Measurements from ENCODE around the gene OR7G1. TPM values are rescaled to one million over a fixed set of nuclear protein-coding genes. Genes with fewer than 3 reads are reported as not detected.

Gene OR7G1
- total RNA-seq, 1 donor from 2014 or later = not detected

DNA sequence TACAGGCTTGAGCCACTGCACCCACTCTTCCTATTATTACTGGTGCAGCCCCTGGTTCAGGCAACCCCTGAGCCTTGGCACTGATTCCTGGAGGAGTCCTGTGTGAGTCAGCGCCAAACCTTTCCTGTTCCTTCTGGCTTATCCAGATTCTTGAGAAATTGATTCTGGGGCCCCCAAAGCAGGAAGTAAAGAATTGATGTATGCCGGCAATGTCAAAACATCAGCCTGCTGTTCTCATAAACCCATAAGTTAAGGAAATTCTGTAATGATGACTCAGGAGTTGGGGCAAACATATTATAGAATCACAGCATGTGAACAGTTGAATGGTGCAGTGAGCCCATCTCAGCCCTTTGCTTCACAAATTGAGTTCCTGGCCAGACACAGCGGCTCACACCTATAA, 12.6 kb upstream of the OR7G1 start:
- no peak overlapping the region for H3K27ac ChIP-seq
- H3K4me1 ChIP-seq = no peaks in the 10 kb centered on the region
- H3K4me3 ChIP-seq = no peak overlapping the region
- no peaks in the 10 kb centered on the region for H3K9me3 ChIP-seq
- H3K27me3 ChIP-seq = no peaks in the 10 kb centered on the region
- intact Hi-C loops (cut with DNase I) = no loop called here
- TF ChIP-seq, protein P1, sequence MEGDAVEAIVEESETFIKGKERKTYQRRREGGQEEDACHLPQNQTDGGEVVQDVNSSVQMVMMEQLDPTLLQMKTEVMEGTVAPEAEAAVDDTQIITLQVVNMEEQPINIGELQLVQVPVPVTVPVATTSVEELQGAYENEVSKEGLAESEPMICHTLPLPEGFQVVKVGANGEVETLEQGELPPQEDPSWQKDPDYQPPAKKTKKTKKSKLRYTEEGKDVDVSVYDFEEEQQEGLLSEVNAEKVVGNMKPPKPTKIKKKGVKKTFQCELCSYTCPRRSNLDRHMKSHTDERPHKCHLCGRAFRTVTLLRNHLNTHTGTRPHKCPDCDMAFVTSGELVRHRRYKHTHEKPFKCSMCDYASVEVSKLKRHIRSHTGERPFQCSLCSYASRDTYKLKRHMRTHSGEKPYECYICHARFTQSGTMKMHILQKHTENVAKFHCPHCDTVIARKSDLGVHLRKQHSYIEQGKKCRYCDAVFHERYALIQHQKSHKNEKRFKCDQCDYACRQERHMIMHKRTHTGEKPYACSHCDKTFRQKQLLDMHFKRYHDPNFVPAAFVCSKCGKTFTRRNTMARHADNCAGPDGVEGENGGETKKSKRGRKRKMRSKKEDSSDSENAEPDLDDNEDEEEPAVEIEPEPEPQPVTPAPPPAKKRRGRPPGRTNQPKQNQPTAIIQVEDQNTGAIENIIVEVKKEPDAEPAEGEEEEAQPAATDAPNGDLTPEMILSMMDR (IDR thresholded peaks at IDR 0.05) = no peak
- no peak for DNase-seq (ENCODE audit: low spot score in 2 of 2)
- no peaks in the 10 kb centered on the region for H3K36me3 ChIP-seq

DNA sequence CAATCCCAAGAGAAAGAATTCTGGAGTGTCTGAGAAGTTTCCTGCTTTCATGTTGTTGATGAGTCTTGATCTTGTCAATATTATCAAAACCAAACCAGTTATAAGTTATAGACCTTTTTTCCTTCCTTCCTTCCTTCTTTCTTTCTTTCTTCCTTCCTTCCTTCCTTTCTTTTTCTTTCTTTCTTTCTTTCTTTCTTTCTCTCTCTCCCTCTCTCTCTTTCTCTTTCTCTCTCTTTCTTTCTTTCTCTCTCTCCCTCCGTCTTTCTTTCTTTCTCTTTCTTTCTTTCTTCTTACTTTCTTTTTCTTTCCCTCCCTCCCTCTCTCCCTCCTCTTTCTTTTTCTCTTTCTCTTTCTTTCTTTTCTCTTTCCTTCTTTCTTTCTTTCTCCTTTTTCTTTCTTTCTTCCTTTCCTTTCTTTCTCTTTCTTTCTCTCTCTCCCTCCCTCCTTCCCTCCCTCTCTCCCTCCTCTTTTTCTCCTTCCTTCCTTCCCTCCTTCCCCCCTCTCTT, 11.4 kb upstream of the OR7G1 start, which contains the start of gene OR7G3:
Gene OR7G3, minus strand, starts transcription at position 51 of the 506 bp plus-strand sequence. Its CDS starts 0 bp downstream, at position 51.
- Histone ChIP-seq H3K4me1 (no peaks in the 10 kb centered on the region), H3K27ac (no peak within 1 kb of the TSS), H3K27me3 (no peaks in the 10 kb centered on the region), H3K36me3 (no peaks in the 10 kb centered on the region), H3K9me3 (no peaks in the 10 kb centered on the region), H3K4me3 (no peak within 1 kb of the TSS)
- DNase-seq (ENCODE audit: low spot score in 2 of 2) = no peak
- TF ChIP-seq, protein P1 (IDR thresholded peaks at IDR 0.05) = no peak
- intact Hi-C loops (cut with DNase I) = no loop called here

DNA sequence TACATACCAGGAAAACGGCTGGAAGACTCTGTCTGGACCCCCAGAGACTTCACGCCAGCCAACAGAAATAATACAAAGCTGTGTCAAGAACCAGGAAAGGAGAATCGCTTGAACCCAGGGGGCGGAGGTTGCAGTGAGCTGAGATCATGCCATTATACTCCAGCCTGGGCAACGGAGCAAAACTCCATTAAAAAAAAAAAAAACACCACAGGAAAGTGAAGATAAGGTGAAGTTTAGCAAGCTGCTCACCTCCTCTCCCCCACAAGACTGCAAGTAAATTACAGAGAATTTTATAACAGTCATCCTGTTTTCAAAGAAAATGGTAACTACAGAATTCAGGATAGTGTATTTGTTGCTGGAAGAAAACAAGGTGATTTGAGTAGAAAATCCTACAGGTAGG, 984 bp upstream of the OR7G1 start:
- no peaks in the 10 kb centered on the region for H3K36me3 ChIP-seq
- H3K4me1 ChIP-seq = no peaks in the 10 kb centered on the region
- H3K27ac ChIP-seq = no peak overlapping the region
- TF ChIP-seq, protein P1 (IDR thresholded peaks at IDR 0.05) = no peak
- H3K27me3 ChIP-seq = no peaks in the 10 kb centered on the region
- no peak overlapping the region for H3K4me3 ChIP-seq
- no peak for DNase-seq (ENCODE audit: low spot score in 2 of 2)
- H3K9me3 ChIP-seq = no peaks in the 10 kb centered on the region
- intact Hi-C loops (cut with DNase I) = no loop called here

DNA sequence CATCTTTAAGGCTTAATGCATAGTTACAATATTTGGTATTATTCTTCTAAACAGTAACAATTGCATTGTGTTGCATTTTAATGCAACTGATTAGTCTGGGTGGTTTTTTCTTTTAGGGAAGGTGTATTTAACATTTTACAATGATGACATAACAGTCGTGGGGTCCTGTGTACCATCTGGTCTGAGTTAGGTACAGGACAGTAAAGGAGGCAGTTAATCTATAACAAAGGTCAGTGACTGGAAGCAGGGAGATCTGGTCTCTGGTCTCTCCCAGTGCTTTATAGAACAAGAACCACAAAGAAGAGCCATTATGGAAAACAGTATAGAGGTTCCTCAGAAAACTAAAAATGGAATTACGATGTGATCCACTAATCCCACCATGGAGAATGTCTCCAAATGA, 5.6 kb downstream of the OR7G1 start:
- TF ChIP-seq, protein P1 (IDR thresholded peaks at IDR 0.05) = no peak
- Histone ChIP-seq H3K9me3 (no peaks in the 10 kb centered on the region), H3K4me3 (no peak overlapping the region), H3K36me3 (no peaks in the 10 kb centered on the region), H3K27ac (no peak overlapping the region), H3K27me3 (no peaks in the 10 kb centered on the region), H3K4me1 (no peaks in the 10 kb centered on the region)
- no peak for DNase-seq (ENCODE audit: low spot score in 2 of 2)
- intact Hi-C loops (cut with DNase I) = no loop called here

DNA sequence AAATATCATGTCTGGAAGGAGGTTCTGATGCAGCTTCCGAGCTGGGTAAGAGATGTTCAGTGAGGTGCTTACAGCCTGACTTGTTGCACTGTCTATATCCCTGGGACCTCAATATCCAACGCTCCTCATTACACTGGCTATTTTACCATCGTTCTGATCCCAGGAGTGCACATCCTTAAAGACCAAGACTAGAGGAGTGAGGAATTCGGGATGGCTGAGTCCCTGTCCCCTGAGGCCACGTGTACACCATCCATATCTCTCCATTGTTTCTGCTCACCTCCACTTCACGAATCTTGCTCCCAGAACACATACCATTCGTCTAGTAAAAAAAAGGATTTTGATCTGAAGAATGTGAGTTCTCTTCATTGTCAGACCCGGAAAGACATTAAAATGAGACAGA, 8.2 kb downstream of the OR7G1 start, which contains the start of gene OR7G2:
Gene OR7G2, minus strand, starts transcription at position 101 of the 400 bp plus-strand sequence. CDS start 4,232 bp downstream, outside the sequence.
- no peaks in the 10 kb centered on the region for H3K9me3 ChIP-seq
- no peak within 1 kb of the TSS for H3K4me3 ChIP-seq
- DNase-seq (ENCODE audit: low spot score in 2 of 2) = no peak
- TF ChIP-seq, protein P1 (IDR thresholded peaks at IDR 0.05) = no peak
- H3K36me3 ChIP-seq = no peaks in the 10 kb centered on the region
- intact Hi-C loops (cut with DNase I) = no loop called here
- H3K27me3 ChIP-seq = no peaks in the 10 kb centered on the region
- H3K27ac ChIP-seq = no peak within 1 kb of the TSS
- no peaks in the 10 kb centered on the region for H3K4me1 ChIP-seq

DNA sequence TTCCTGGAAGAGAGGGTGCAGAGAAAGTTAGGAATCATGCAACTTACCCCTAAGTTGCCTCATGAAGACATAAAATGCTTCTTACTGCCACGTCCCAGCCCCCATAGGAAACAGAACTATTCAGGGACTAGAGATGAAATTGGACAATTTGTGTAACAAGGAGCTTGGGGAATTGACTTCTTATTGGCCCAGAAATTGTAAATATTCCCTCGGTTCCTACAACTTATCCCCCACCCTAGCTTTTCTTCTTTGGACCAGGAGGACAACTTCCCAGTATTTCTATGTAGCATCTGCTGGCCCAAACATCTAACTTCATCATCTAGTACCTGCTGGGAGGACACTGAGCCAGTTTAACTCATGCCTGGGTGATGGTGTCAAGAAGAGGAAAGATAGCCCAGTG, 28.8 kb downstream of the OR7G1 start, which contains the start of gene OR1M1:
Gene OR1M1, plus strand, starts transcription at position 301 of the 400 bp plus-strand sequence. CDS start 6,184 bp downstream, outside the sequence.
- no peak for DNase-seq (ENCODE audit: low spot score in 2 of 2)
- intact Hi-C loops (cut with DNase I) = no loop called here
- TF ChIP-seq, protein P1 (IDR thresholded peaks at IDR 0.05) = no peak
- no peaks in the 10 kb centered on the region for H3K9me3 ChIP-seq
- no peaks in the 10 kb centered on the region for H3K4me1 ChIP-seq
- no peak within 1 kb of the TSS for H3K4me3 ChIP-seq
- H3K27ac ChIP-seq = no peak within 1 kb of the TSS
- no peaks in the 10 kb centered on the region for H3K27me3 ChIP-seq
- H3K36me3 ChIP-seq = no peaks in the 10 kb centered on the region
